Prostate gland (tissue), 2 donors: ENCODE results near the gene SAMD4A.

Experiments used
- CTCF ChIP-seq, 4 experiments: fragments of 200-600 bp in 2 of 4; fragments of 450-650 bp in 2 of 4; sonication (generic) in 2 of 4; IDR thresholded peaks; 1 replicate in 3 of 4; 2 replicates in 1 of 4; pipeline ENCODE4 v1.5.1; 2016 to 2019; ENCODE audit warnings: antibody characterized with exemption in 4 of 4, mild to moderate bottlenecking in 2 of 4, moderate library complexity in 2 of 4
- POLR2A ChIP-seq: fragments of 450-650 bp; IDR thresholded peaks from one replicate; pipeline ENCODE4 v1.6.1; 2016; ENCODE audit warnings: antibody characterized with exemption, mild to moderate bottlenecking

GRCh38 chr14:54579621-54580020 lies 12.7 kb downstream of the SAMD4A start:
- TF ChIP-seq CTCF (IDR thresholded peaks at IDR 0.05) (no peak), POLR2A (no peak)
